ENCODE measurements around the gene LHX2. TPM values are rescaled to one million over a fixed set of nuclear protein-coding genes. Genes with fewer than 3 reads are reported as not detected.

The LHX2 gene
- total RNA-seq, 2 experiments from 2014 or later = not detected

GRCh38 chr9:124044448-124044847 is 32.9 kb downstream of the LHX2 start:
- H3K36me3 Mint-ChIP-seq = no peaks in the 10 kb centered on the region
- peaks cover 13% of the 10 kb centered on the region for H3K4me1 Mint-ChIP-seq (ENCODE audit: low read depth)
- ChIA-PET POLR2A (no interaction called here), CTCF (no interaction called here)
- peaks cover 63% of the 10 kb centered on the region for H3K27me3 Mint-ChIP-seq
- no peak overlapping the region for H3K27ac Mint-ChIP-seq
- intact Hi-C loops (cut with micrococcal nuclease) = no loop called here
- H3K9me3 Mint-ChIP-seq = no peaks in the 10 kb centered on the region
- no peak for DNase-seq
- H3K4me3 Mint-ChIP-seq = no peak overlapping the region

GRCh38 chr9:124045076-124045829 is 33.7 kb downstream of the LHX2 start:
- Mint-ChIP-seq H3K27ac (no peak overlapping the region), H3K4me3 (no peak overlapping the region), H3K4me1 (ENCODE audit: low read depth) (peaks cover 10% of the 10 kb centered on the region), H3K9me3 (no peaks in the 10 kb centered on the region), H3K36me3 (no peaks in the 10 kb centered on the region), H3K27me3 (peaks cover 57% of the 10 kb centered on the region)
- DNase-seq = peak; percentile 34
- POLR2A ChIA-PET = no interaction called here
- intact Hi-C loops (cut with micrococcal nuclease) = no loop called here
- CTCF ChIA-PET = no interaction called here

- POLR2A ChIA-PET = no interaction called here
- intact Hi-C loops (cut with micrococcal nuclease) = no loop called here
- CTCF ChIA-PET = no interaction called here
- peaks cover 6% of the 10 kb centered on the region for H3K4me1 Mint-ChIP-seq (ENCODE audit: low read depth)
- no peaks in the 10 kb centered on the region for H3K36me3 Mint-ChIP-seq
- H3K27ac Mint-ChIP-seq = no peak overlapping the region
- H3K27me3 Mint-ChIP-seq = peaks cover 58% of the 10 kb centered on the region
- no peaks in the 10 kb centered on the region for H3K9me3 Mint-ChIP-seq
- no peak for DNase-seq
- H3K4me3 Mint-ChIP-seq = no peak overlapping the region
These were observed 34.2 kb downstream of the LHX2 start for GRCh38 chr9:124045830-124046177.

GRCh38 chr9:124046189-124046588 is 34.6 kb downstream of the LHX2 start:
- H3K27me3 Mint-ChIP-seq = peaks cover 58% of the 10 kb centered on the region
- H3K36me3 Mint-ChIP-seq = no peaks in the 10 kb centered on the region
- peaks cover 6% of the 10 kb centered on the region for H3K4me1 Mint-ChIP-seq (ENCODE audit: low read depth)
- no peaks in the 10 kb centered on the region for H3K9me3 Mint-ChIP-seq
- no peak overlapping the region for H3K4me3 Mint-ChIP-seq
- intact Hi-C loops (cut with micrococcal nuclease) = no loop called here
- DNase-seq = no peak
- H3K27ac Mint-ChIP-seq = no peak overlapping the region
- ChIA-PET POLR2A (no interaction called here), CTCF (no interaction called here)

- CTCF ChIA-PET = interaction anchor here (0.8 kb wide), 1 partner anchor 505 kb away, joined by 3 read pairs; no protein-coding TSS in a partner anchor
- H3K9me3 Mint-ChIP-seq = no peaks in the 10 kb centered on the region
These were observed 35.7 kb downstream of the LHX2 start for GRCh38 chr9:124047251-124047672.

GRCh38 chr9:124050955-124051354 is 39.4 kb downstream of the LHX2 start:
- Mint-ChIP-seq H3K27me3 (peaks cover 47% of the 10 kb centered on the region), H3K4me1 (ENCODE audit: low read depth) (no peaks in the 10 kb centered on the region), H3K9me3 (no peaks in the 10 kb centered on the region), H3K36me3 (no peaks in the 10 kb centered on the region), H3K27ac (no peak overlapping the region), H3K4me3 (no peak overlapping the region)
- ChIA-PET POLR2A (no interaction called here), CTCF (interaction anchor here (0.7 to 7.6 kb wide), 2 partner anchors 10 to 1925 kb away, joined by 8 to 55 read pairs; no protein-coding TSS in a partner anchor)
- intact Hi-C loops (cut with micrococcal nuclease) = no loop called here
- no peak for DNase-seq

More at GRCh38 chr9:124047251-124047672, 35.7 kb downstream of the LHX2 start:
- intact Hi-C loops (cut with micrococcal nuclease) = no loop called here
- DNase-seq = no peak
- Mint-ChIP-seq H3K4me3 (no peak overlapping the region), H3K27ac (no peak overlapping the region), H3K27me3 (peaks cover 52% of the 10 kb centered on the region), H3K4me1 (ENCODE audit: low read depth) (peaks cover 2% of the 10 kb centered on the region), H3K36me3 (no peaks in the 10 kb centered on the region)
- POLR2A ChIA-PET = no interaction called here

GRCh38 chr9:124052401-124052800 is 40.8 kb downstream of the LHX2 start:
- Mint-ChIP-seq H3K9me3 (no peaks in the 10 kb centered on the region), H3K4me1 (ENCODE audit: low read depth) (no peaks in the 10 kb centered on the region), H3K4me3 (no peak overlapping the region), H3K36me3 (no peaks in the 10 kb centered on the region), H3K27ac (no peak overlapping the region), H3K27me3 (peaks cover 40% of the 10 kb centered on the region)
- no peak for DNase-seq
- CTCF ChIA-PET = interaction anchor here (7.6 kb wide), 1 partner anchor 12 kb away, joined by 55 read pairs; no protein-coding TSS in a partner anchor
- intact Hi-C loops (cut with micrococcal nuclease) = no loop called here
- POLR2A ChIA-PET = no interaction called here

- Mint-ChIP-seq H3K9me3 (no peaks in the 10 kb centered on the region), H3K4me1 (ENCODE audit: low read depth) (no peaks in the 10 kb centered on the region), H3K27me3 (peaks cover 33% of the 10 kb centered on the region), H3K27ac (no peak overlapping the region), H3K36me3 (no peaks in the 10 kb centered on the region), H3K4me3 (no peak overlapping the region)
- POLR2A ChIA-PET = no interaction called here
- intact Hi-C loops (cut with micrococcal nuclease) = no loop called here
- peak; percentile 68 for DNase-seq
- CTCF ChIA-PET = interaction anchor here (1.6 to 7.6 kb wide), 2 partner anchors 14 to 71 kb away, joined by 5 to 55 read pairs; no protein-coding TSS in a partner anchor
These were observed 43.1 kb downstream of the LHX2 start for GRCh38 chr9:124054582-124055227.

GRCh38 chr9:124060844-124061605 is 49.5 kb downstream of the LHX2 start:
- Mint-ChIP-seq H3K4me3 (no peak overlapping the region), H3K36me3 (no peaks in the 10 kb centered on the region), H3K4me1 (ENCODE audit: low read depth) (no peaks in the 10 kb centered on the region), H3K27ac (no peak overlapping the region), H3K27me3 (peaks cover 16% of the 10 kb centered on the region), H3K9me3 (no peaks in the 10 kb centered on the region)
- ChIA-PET POLR2A (no interaction called here), CTCF (no interaction called here)
- DNase-seq = no peak
- intact Hi-C loops (cut with micrococcal nuclease) = no loop called here

GRCh38 chr9:124062172-124062571 is 50.6 kb downstream of the LHX2 start:
- ChIA-PET POLR2A (no interaction called here), CTCF (no interaction called here)
- Mint-ChIP-seq H3K4me1 (ENCODE audit: low read depth) (no peaks in the 10 kb centered on the region), H3K36me3 (no peaks in the 10 kb centered on the region), H3K9me3 (no peaks in the 10 kb centered on the region), H3K27me3 (peaks cover 10% of the 10 kb centered on the region), H3K4me3 (no peak overlapping the region), H3K27ac (no peak overlapping the region)
- intact Hi-C loops (cut with micrococcal nuclease) = no loop called here
- DNase-seq = no peak

- no peak for DNase-seq
- H3K4me3 Mint-ChIP-seq = no peak overlapping the region
- H3K4me1 Mint-ChIP-seq (ENCODE audit: low read depth) = no peaks in the 10 kb centered on the region
- H3K36me3 Mint-ChIP-seq = no peaks in the 10 kb centered on the region
- ChIA-PET POLR2A (no interaction called here), CTCF (interaction anchor here (1.6 kb wide), 1 partner anchor 26 kb away, joined by 3 read pairs; no protein-coding TSS in a partner anchor)
- intact Hi-C loops (cut with micrococcal nuclease) = no loop called here
- H3K27me3 Mint-ChIP-seq = peaks cover 12% of the 10 kb centered on the region
- no peaks in the 10 kb centered on the region for H3K9me3 Mint-ChIP-seq
- no peak overlapping the region for H3K27ac Mint-ChIP-seq
These were observed 55.4 kb downstream of the LHX2 start for GRCh38 chr9:124066783-124067577.

- Mint-ChIP-seq H3K27ac (no peak overlapping the region), H3K9me3 (no peaks in the 10 kb centered on the region), H3K36me3 (no peaks in the 10 kb centered on the region), H3K4me3 (no peak overlapping the region), H3K27me3 (peaks cover 20% of the 10 kb centered on the region), H3K4me1 (ENCODE audit: low read depth) (no peaks in the 10 kb centered on the region)
- ChIA-PET POLR2A (no interaction called here), CTCF (no interaction called here)
- no peak for DNase-seq
- intact Hi-C loops (cut with micrococcal nuclease) = no loop called here
These were observed 56.7 kb downstream of the LHX2 start for GRCh38 chr9:124068251-124068650.
